Hematopoietic multipotent progenitor cell treated with erythropoietin and hydrocortisone succinate and interleukin-3 and kit ligand, for 6 days (in vitro differentiated cells): ENCODE results near the gene COL23A1.
A peak's percentile ranks its signal among the peaks of the same experiment; 100 is the strongest.
"Not testable (repeated sequence)": the region's sequence is repeated elsewhere in the genome, so short reads cannot be mapped to it uniquely, and the experiment has no call there.

Experiments
- DNase-seq: peaks from one replicate; pipeline ENCODE4 v3.0.0-alpha.2; 2015

Gene COL23A1

GRCh38 chr5:178274781-178275537 lies 315.2 kb downstream of the COL23A1 start:
- no peak for DNase-seq

GRCh38 chr5:178273665-178274541 lies 316.3 kb downstream of the COL23A1 start:
- DNase-seq = no peak

DNA sequence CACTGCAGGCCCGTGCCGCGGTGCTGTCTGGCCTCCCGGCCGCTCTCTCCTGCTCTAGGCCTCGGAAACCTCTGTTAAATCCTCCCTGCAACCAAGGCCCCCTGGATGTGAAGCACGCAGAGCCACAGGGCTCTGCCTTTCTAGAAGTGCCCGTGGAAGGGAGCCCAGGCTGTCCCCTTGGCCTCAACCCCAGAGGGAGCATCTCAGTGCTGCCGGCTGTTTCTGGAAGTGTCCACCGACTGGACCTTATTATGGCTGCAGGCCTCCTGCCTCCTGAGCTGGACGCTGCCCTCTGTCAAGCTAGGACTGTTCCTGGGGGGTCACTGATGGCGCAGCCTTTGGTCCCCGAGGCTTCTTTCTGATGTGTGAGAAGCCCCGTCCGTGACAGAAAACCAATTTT lies 317.2 kb downstream of the COL23A1 start:
- DNase-seq = no peak

DNA sequence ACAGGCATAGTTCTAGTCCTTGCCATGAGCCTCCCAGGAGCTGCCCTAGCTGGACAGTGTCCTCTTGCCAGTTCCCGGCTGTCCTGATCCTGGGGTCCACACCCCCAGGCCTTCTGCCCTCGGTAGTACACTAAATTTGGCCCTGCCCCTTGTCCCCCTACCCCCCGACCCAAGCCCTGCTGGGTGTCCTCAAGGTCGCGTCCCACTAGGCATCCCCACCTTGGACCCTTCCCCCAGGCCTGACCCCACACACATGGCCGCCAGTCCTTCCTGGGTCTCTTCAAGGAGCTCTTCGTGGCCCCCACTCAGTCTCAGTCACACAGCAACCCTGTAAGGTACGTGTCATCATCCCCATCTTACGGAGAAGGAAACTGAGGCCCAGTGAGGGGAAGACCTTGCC lies 317.6 kb downstream of the COL23A1 start:
- no peak for DNase-seq

- DNase-seq = no peak
These were observed 318.3 kb downstream of the COL23A1 start for GRCh38 chr5:178271726-178272479.

- DNase-seq = no peak
These were observed 319.0 kb downstream of the COL23A1 start for GRCh38 chr5:178271231-178271630.

- no peak for DNase-seq
These were observed 320.7 kb downstream of the COL23A1 start for GRCh38 chr5:178269499-178269898.

DNA sequence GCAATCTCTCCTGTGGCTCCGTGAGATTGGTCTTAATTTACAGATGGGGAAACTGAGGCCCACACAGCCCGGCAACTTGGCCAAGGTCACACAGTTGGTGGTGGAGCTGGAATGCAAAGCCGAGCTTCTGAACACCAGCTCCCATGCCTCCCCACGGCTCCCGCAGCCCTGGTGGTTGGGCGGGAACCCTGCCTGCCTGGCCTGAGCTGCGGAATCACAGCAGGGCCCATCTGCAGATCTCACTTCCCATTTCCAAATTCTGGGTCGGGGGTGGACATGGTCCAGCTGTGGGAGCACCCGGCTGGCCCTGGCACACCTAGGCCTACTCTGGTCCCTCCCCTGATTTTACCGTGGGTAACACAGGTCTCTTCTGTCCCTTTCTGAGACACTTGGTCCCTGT lies 322.3 kb downstream of the COL23A1 start:
- DNase-seq = no peak

GRCh38 chr5:178267245-178267644 lies 322.9 kb downstream of the COL23A1 start:
- DNase-seq = no peak

GRCh38 chr5:178266581-178266980 lies 323.6 kb downstream of the COL23A1 start:
- no peak for DNase-seq

- DNase-seq = no peak
These were observed 324.4 kb downstream of the COL23A1 start for GRCh38 chr5:178265746-178266145.

DNA sequence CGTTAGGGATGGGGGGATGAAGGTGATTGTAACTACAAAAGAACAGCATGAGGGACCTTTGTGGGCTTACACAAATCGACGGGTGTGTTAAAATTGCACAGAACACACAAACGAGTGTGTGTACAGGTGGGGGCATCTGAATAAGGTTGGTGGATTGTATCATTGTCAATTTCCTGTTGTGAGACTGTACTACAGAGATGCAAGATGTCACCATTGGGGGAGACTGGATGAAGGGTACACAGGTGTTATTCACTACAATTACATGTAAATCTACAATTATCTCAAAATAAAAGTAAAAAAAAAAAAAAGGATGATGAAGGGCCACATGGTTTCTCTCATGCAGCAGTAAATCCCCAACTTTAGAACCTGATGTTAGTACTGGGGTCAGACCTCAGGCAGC lies 326.1 kb downstream of the COL23A1 start:
- no peak for DNase-seq

GRCh38 chr5:178261666-178262600 lies 328.3 kb downstream of the COL23A1 start:
- no peak for DNase-seq

GRCh38 chr5:178259623-178260536 lies 330.3 kb downstream of the COL23A1 start:
- DNase-seq = no peak

- no peak for DNase-seq
These were observed 332.5 kb downstream of the COL23A1 start for GRCh38 chr5:178257650-178258049.

DNA sequence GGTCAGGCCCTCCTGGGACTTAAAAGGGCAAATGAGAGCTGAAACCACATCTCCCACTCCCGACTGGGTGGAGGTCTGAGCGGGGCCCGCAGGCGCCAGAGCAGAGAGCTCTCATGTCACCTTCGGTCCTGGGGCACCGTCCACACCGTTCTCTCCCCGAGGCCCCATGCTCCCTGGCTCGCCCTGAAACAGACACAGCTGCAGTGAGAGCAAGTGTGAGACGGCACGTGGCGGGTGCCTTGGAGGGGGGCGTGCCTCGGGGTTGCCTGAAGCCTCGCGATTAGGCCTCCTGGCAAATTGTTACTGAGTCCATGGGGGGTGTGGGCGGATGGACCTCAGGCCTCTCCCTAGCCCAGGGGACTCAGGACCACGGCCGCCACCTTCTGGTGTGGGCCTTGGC lies 333.4 kb downstream of the COL23A1 start:
- no peak for DNase-seq

DNA sequence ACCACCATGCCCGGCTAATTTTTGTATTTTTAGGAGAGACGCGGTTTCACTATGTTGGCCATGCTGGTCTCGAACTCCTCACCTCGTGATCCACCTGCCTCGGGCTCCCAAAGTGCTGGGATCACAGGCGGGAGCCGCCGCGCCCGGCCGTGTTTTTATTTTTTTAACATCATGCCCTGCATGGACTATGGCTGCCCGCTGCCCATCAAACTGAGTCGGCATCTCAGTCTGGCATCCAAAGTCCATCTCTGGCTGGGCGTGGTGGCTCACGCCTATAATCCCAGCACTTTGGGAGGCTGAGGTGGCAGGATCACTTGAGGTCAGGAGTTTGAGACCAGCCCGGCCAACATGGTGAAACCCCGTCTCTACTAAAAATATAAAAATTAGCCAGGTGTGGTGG lies 336.6 kb downstream of the COL23A1 start:
- not testable (repeated sequence) for DNase-seq

DNA sequence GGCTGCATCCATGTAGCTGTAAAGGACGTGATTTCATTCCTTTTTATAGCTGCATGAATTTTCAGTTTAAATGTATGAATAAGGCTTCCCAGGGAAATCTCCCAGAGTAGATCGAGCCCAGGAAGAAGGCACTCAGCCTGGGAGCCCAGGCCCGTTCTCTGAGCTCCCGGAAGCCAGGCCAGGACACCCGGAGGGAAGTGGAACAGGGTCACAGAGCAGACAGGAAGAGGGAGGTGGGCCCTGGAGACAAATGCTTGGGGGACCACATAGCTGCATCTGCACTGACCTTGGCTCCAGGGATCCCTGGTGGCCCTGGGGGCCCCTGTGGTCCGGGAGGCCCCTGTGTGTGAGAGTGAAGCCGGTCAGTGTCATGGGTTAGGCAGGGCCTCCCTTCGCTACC lies 337.9 kb downstream of the COL23A1 start:
- no peak for DNase-seq

DNA sequence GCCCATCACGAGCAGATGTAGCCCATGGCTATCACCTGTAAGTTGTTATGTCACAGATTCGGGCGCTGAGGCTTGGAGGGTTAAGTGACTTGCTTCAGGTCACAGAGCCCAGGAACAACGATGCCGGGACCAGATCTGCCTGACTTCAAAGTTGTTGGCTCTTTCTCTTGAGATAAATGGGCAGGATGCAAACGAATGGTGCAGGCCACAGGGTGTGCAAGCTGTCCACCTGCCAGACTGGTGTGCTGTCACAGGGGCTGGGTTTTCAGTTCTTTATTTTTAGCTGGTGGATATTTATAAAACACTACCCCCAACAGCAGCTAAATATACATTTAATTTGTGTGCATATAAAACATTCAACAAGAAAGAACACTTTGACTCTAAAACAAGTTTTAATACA lies 339.9 kb downstream of the COL23A1 start:
- DNase-seq = no peak

- DNase-seq = peak; percentile 61
These were observed 340.8 kb downstream of the COL23A1 start for GRCh38 chr5:178249191-178249989.
